Stimulated activated CD4-positive, alpha-beta T cell treated with anti-CD3 and anti-CD28 coated beads, TNF-alpha, amount 100 ng/mL, for 1 hour (primary cell): ENCODE results near the gene STAB1.
A peak's percentile ranks its signal among the peaks of the same experiment; 100 is the strongest.

Experiments used
- DNase-seq, 3 donors: peaks; one replicate each; pipeline ENCODE4 v3.0.0-alpha.2; 2020; ENCODE audit warnings: low read depth in 3 of 3, low spot score in 1 of 3

Gene STAB1, protein sequence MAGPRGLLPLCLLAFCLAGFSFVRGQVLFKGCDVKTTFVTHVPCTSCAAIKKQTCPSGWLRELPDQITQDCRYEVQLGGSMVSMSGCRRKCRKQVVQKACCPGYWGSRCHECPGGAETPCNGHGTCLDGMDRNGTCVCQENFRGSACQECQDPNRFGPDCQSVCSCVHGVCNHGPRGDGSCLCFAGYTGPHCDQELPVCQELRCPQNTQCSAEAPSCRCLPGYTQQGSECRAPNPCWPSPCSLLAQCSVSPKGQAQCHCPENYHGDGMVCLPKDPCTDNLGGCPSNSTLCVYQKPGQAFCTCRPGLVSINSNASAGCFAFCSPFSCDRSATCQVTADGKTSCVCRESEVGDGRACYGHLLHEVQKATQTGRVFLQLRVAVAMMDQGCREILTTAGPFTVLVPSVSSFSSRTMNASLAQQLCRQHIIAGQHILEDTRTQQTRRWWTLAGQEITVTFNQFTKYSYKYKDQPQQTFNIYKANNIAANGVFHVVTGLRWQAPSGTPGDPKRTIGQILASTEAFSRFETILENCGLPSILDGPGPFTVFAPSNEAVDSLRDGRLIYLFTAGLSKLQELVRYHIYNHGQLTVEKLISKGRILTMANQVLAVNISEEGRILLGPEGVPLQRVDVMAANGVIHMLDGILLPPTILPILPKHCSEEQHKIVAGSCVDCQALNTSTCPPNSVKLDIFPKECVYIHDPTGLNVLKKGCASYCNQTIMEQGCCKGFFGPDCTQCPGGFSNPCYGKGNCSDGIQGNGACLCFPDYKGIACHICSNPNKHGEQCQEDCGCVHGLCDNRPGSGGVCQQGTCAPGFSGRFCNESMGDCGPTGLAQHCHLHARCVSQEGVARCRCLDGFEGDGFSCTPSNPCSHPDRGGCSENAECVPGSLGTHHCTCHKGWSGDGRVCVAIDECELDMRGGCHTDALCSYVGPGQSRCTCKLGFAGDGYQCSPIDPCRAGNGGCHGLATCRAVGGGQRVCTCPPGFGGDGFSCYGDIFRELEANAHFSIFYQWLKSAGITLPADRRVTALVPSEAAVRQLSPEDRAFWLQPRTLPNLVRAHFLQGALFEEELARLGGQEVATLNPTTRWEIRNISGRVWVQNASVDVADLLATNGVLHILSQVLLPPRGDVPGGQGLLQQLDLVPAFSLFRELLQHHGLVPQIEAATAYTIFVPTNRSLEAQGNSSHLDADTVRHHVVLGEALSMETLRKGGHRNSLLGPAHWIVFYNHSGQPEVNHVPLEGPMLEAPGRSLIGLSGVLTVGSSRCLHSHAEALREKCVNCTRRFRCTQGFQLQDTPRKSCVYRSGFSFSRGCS (N-terminal part only)

DNA sequence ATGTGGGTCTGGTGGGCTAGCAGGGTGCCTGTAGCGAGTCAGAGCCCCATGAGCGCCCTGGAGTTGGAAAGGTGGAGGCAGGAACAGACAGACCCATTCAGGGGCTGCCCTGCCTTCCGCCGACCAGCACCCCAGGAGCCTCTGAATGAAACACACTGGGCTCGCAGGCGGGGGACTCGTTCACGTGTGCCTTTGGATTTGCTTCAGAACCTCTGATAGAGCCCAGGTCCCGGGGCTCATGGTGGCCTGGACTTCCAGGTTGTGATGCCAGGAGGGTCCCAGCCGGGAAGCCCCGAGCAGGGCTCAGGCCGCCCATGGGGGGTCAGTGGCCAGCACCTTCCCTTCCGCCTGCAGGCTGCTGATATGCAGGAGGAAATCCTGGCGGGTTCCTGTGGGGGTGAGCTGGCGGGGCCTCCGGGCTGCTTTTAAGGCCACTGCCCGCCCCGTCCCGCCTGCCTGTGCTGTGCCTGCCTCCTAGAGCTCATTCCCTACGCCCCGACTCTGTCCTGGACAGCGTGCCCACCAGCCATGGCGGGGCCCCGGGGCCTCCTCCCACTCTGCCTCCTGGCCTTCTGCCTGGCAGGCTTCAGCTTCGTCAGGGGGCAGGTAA lies at the start of gene STAB1:
Gene STAB1, plus strand, starts transcription at position 453 of the 610 bp plus-strand sequence. Its CDS starts 76 bp downstream, at position 529.
- DNase-seq, result no peak

DNA sequence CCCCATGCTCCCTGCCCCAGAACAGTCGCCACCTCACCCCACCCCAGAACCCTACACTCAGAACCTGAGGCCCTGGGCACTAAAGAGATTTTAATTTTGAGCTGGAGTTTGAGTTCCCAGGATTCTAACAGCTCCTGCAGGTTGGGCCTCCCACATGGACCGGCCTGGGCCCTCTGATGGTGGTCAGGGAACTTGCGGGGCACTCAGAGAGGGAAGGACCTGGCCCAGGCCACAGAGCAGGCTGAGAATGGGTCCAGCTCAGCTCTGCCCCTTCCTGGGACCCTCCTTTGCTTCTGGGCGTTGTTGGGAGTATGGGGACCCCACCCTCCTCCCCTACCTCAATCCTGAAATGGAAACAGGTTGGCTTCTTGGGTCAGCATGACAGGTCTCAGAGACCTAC lies 49.1 kb upstream of the STAB1 start:
- DNase-seq, result no peak

DNA sequence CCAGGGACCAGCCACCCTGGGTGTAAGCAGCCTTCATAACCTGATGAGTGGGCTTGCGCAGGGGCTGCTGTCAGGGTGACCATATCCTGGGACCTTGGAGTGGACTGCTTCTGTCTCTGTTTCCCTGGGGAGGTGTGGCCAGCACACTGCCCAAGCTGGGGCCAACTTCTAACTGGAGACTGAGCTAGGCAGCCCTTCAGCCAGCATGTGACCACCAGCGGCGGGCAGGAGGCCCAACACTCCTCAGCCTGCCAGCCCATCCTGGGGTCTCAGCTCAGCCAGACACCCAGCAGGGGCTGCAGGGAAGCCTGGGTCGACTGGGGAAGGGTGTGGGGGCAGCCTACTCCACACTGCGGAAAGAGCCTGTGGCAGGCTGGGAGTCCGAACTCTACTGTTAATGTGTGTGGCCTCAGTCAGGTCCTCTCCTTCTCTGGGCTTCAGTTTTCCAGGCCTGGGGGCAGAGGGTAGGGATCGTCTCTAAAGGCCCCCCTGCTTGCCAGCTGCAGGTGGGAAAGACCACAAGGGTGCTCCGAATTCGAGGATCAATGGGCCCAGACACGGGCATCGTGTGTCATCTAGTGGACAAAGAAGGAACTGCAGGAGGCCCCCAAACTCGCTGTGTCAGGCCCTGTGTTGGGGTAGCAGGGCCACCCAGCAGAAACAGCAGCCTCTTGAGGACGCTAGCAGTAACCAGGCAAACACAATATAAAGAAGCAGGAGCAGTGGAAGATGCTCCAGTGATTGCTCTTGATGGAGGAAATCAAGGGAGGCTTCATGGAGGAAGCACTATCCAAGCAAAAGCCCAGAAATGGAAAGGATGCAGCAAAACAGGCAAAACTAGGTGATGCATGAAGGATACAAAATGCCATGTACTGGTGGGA lies 48.3 kb upstream of the STAB1 start:
- DNase-seq, result peak; percentile 23 to 56 (median 51)

DNA sequence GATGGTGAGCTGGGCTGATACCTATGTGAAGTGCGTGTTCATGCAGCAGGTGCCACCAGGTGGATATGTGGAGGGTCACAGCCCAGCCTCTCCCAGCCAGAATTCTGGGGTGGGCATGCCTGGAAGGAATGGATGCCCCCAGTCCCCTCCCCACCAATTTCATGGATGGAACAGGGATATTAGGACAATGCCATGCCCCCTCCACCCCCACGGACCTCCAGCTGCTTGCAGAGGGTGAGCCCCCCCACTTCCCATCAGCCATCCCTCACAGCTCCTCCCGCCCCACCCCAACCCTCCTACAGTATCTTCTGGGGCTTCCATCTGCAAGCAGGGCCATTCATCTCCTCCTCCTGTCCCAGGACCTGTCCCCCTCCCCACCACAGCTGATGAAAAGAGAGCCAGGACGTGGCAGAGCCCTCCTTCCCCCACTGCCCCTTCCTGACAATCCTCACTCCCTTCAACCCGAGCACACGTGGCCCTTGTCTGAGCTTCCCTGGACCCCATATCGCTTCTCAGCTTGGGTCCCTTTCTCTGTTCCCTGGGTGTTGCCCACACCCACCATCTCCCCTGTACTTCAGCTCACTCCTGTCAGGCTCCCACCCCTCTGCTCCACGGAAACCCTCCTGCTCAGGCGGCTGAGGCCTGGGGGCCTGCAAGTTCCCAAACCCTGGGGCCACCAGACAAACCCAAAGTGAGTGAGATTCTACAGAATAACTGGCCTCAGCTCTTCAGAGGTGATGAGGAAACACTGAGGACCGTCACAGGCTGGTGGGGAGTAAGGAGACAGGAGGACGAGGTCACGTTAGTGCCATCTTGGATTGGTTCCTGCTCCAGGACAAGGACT lies 47.4 kb upstream of the STAB1 start:
- DNase-seq, result no peak

DNA sequence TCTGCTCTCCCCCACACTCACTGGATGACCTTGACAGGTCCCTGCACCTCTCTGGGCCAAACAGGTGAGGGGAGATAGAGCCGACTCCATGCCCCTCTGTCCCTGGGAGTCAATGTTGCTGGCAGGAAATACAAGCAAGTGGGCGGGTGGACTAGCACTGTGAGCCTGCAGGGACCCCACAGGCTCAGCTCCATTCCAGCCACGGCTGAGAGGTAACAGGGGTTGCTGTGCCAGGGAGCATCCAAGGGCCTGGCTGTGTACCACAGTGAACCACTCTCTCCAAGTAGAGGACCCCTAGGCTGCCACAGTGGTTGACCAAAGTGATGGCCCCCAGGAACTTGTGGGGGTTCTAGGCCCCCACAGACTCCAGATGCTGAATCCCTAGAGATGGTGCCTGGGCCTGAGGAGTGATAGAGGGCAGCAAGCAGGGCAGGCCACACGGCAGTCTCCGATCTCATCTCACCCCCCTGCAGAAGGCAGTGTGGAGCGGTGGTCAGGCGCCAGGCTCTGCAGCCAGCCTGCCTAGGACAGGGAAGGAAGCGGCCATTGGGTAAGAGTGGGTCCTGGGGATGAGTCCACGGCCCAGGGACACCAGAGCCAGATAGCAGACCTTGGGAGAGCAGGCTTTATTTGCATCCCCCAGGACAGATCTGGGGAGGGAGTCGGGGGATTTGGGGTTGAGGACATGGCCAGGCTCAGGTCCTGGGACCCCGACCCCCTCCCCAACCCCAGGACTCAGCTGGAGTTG lies 44.5 kb upstream of the STAB1 start:
- no peak for DNase-seq

DNA sequence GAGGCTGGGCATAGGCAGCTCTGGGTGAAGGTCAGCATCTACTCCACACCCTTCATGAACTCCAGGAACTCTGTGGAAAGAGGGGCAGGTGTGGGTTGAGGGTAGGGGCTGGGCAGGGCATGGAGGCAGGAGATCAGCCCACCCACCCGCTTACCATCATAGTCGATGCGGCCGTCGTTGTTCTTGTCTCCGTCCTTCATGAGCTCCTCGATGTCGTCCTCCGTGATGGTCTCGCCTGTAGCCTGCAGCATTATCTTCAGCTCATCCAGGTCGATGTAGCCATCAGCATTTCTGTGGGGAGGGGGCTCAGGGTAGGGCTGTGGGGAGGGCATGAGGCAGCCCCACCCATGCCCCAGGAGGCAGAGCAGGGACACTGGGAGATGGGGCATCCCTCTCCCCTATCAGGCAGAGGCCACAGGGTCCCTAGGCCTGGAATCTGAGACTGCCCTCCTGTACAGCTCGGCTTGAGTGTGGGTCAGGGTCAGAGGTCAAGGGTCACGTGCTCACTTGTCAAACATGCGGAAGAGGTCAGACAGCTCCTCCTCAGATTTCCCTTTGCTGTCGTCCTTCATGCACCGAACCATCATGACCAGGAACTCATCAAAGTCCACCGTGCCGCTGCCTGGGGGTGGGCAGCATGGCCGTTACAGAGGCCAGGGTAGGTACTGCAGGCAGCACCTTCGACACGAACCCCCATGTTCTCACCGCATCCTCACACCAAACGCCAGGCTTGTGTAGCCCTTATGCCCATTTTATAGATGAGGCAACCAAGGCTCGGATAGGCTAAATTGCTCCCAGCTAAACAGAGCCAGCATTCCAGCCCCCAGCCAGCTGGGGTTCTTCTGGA lies 43.7 kb upstream of the STAB1 start:
- no peak for DNase-seq

DNA sequence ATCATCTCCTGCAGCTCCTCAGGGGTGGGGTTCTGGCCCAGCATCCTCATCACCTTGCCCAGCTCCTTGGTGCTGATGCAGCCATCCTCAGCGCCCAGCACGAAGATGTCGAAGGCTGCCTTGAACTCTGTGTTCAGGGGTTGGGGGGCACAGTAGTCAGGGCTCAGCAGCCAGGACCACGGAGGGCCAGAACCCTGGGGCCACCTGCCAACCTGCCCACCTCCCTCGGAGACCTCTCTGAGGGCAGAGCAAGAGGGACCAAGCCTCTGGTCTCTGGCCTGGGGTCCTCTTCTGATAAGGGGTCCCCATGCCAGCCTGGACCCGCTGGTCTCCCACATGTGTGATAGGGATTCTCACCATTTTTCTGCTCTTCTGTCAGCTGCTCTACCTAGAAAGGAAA lies 43.0 kb upstream of the STAB1 start:
- DNase-seq, result no peak

DNA sequence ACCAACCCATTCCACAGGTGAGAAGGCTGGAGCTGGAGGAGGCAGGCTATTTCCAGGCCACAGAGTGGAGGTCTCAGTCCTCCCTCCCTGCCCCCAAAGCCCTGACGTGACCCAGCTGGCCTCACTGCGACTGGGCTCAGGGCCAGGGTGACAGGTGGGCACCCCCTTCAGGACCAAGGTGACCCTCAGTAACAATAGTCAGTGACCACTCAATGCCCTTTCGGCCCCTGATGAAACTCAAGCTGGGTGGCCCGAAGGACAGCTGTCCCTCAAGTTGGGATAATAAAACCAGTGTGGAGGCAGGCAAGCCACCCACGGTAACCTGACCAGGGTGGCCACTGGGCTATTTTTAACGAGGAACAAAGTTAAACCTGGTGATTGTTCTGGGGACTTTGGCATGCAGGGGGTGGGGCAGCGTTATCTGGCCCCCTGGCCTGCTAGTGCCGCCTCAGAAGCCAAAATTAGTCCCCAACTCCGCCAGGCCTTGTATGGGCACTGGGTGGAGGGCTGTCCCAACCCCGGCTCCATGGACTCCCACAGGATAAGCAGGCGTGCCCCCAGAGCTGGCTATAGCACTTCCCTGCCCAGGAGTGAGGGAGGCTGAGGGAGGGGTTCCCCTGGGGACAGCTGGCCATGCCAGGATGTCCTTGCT lies 42.4 kb upstream of the STAB1 start:
- DNase-seq, result no peak

DNA sequence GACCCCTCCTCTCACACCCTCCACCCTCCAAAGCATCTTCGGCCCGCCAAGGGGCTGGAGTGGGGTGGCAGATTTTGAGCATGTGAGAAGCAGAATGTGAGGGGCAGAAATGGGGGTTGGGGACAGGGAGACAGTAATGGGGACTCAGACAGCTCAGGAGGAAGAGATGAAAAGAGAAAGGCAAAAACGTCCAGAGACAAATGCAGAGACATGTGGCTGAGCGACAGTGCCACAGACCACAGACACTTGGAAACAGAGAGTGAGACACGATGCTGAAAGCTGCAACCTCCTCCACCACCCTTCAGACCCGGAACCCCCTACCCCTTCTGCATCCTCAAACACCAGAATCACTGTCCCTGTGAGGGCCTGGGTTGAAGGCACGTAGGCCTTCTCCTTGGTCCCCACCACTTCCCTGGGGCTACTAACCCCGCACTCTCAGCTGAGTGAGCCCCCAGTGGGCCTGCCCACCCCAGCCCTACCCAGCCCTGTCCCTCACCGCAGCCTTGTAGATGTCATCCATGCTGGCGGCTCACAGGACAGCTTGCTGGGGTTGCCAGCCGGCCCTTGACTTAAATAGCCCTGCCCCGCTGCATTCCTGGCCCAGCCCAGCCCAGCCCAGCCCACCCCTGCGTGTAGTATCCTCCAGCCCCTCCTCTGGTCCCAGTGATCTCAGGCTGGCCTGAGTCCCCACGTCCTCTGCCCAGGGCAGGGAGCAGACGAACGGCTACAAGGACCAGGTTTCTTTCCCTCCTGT lies 41.5 kb upstream of the STAB1 start, which contains the start of gene TNNC1:
Gene TNNC1, minus strand, starts transcription at position 546 of the 754 bp plus-strand sequence. Its CDS starts 26 bp downstream, at position 520.
- no peak for DNase-seq

DNA sequence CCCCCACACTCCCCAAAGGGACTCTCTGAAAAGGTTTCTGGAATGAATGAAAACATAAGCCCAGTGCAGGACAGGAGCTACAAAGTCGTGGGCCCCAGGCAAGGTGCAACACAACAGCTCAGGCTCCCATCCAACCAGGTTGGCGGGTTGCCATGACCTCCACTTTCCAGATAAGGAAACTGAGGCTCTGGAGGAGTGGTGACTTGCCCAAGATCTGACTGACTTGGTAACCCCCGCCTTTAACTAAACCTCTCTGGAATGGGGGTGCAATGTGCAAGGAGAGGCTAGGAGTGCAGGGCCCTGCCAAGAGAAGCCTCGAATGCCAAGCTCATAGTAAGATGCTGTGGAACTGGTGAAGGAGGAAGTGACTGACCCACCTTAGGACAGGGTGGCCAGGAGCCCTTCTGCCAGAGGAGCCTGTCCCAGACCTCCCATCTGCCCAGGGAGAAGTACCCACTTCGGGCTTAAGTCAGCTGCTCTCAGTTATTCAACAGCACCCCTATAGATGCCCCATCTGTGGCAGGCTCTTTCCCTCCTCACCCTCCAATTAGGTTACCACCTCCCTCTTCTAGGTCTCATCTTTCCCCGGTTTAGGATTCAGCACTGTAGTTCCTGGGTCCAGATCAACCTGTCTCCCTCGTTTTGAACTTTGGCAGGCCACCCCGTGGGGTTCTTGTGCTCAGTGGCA lies 40.7 kb upstream of the STAB1 start:
- no peak for DNase-seq

DNA sequence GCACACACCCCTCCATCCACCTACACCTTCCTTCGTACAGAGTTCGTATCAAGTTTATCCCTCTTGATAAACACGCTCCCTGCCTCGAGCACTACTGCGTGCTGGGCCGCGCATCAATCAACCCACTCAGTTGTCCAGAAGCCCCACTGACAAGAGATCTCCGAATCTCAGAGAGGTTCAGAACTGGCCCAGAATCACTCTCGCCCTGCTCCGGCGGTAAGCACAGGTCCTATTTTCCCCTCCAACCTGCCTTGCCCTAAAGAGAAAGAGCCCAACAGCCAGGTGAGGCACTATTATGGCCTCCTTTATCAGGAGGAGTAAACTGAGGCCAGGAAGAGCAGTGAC lies 40.2 kb upstream of the STAB1 start:
- no peak for DNase-seq

DNA sequence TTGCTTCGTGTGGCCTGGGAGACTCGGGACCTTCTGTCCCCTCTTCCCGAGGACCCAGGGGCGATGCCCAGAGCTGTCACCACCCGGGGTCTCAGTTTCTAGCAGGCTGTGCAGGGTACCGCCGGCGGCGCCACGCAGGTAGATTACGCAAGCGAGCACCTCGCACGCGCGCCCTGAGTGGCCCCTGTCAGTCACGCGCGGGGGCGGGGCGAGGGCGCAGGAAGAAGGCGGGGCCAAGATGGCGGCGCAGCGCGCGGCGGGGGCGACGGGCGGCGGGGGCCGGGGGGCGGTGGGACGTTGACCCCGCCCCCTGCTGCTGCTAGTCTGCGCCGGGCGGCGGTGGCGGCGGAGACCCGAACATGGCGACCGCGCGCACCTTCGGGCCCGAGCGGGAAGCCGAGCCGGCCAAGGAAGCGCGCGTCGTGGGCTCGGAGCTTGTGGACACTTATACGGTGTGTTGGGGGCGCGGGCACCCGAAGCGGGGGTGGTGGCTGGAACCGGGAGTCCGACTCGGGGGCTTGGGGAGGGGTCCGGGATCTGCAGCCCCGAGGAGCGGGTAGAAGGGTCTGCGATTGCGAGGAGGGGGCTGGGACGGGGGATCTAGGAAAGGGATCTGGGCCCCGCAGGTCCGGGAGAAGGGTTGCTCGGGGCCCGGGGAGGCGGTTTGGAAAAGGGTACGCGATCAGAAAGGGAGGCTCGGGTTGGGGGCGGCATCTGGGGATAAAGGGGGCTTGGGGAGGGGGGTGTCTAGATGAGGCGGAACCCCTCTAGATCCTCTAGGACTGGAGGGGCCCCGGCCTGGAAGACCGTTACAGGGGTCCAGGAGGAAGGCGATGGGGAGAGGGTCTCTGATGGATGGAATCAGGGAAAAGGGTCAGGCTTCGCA lies 39.6 kb upstream of the STAB1 start, which contains the start of gene NISCH:
Gene NISCH, plus strand, starts transcription at position 322 of the 886 bp plus-strand sequence. Its CDS starts 38 bp downstream, at position 360.
- DNase-seq, result peak; percentile 86 to 98 (median 95)

DNA sequence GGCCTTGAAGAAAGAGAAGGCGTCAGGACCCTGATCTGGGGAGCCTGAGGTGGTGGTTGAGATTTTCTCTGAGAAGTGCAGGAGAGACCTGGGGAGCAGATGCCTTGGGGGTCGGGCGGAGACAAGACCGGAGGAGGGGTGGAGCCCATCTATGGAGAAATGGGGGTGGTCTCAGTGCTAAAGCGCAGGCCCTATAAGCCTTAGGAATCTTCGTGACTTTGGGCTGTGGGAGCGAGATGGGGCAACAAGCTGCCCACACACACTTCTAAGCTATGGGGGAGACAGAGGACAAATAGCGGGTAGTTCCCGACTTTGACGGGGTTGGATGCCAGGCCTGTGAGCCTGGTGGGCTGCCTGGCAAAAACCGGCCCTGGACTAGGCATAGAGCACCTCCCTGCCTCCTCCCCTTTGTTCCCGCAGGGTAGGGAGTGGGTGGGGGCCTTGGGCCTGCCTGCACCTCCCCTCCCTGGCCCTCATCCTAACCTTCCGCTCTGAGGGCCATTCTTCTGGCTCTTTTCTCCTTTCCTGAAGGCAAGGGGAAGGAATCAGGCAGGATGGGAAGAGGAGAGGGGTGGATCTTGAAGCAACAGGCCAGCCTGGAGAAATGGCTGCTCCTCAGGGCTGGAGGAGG lies 38.9 kb upstream of the STAB1 start:
- no peak for DNase-seq

DNA sequence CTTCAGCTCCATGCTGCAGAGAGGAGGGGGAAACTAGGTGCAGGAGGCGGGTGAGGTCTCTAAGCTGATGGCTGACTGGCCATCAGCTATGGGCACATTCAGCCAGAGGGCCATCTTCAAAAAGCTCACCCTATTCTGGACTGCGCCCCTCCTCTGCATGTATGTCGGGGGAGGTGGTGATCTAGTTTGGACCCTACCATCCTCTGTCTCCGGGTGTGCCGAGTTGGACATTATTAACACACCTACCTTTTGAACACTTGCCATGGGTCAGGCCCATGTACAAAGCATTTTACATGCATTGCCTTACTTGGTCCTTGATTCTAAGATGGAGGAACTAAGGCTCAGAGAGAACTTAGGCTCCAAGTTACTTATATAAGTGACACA lies 38.3 kb upstream of the STAB1 start:
- no peak for DNase-seq
